ENCODE data around the gene CCDC192.

CCDC192 gene

GRCh38 chr5:127899214-127899610 lies 196.0 kb downstream of the CCDC192 start:
- Histone ChIP-seq H3K27me3 (0 out of 2 replicates have a peak, but pooled peaks cover 2% of the 10 kb centered on the region), H3K9me3 (no peaks in the 10 kb centered on the region), H3K36me3 (no peaks in the 10 kb centered on the region), H3K4me1 (no peaks in the 10 kb centered on the region), H3K4me3 (ENCODE audit: low read depth, low read length) (no peak overlapping the region)
- no peak for DNase-seq
- TF ChIP-seq, protein P1, sequence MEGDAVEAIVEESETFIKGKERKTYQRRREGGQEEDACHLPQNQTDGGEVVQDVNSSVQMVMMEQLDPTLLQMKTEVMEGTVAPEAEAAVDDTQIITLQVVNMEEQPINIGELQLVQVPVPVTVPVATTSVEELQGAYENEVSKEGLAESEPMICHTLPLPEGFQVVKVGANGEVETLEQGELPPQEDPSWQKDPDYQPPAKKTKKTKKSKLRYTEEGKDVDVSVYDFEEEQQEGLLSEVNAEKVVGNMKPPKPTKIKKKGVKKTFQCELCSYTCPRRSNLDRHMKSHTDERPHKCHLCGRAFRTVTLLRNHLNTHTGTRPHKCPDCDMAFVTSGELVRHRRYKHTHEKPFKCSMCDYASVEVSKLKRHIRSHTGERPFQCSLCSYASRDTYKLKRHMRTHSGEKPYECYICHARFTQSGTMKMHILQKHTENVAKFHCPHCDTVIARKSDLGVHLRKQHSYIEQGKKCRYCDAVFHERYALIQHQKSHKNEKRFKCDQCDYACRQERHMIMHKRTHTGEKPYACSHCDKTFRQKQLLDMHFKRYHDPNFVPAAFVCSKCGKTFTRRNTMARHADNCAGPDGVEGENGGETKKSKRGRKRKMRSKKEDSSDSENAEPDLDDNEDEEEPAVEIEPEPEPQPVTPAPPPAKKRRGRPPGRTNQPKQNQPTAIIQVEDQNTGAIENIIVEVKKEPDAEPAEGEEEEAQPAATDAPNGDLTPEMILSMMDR (IDR thresholded peaks at IDR 0.05; ENCODE audit: low read depth, low read length) = no peak

DNA sequence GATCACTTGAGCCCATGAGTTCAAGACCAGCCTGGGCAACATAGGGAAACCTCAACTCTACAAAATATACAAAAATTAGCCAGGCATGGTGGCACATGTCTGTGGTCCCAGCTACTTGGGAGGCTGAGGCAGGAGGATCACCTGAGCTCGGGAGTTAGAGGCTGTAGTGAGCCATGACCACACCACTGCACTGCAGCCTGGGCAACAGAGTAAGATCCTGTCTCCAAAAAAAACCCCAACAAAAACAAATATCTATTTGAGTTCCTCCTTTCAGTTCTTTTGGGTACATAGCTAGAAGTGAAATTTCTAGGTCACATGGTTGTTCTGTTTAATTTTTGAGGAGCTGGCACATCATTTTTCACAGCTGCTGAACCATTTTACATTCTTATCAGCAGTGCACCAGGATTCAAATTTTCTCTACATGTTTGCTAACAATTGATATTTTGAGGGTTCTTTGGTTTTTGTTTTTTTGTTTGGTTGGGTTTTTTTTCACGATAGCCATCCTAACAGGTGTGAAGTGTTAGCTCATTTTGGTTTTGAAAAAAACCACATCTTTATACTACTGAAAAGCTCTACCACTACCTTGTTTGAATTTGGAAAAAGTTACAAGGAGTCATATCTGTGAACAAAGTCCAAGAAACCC lies 203.5 kb downstream of the CCDC192 start:
- DNase-seq = no peak
- Histone ChIP-seq H3K4me3 (ENCODE audit: low read depth, low read length) (no peak overlapping the region), H3K4me1 (no peaks in the 10 kb centered on the region), H3K9me3 (no peaks in the 10 kb centered on the region), H3K27me3 (0 out of 2 replicates have a peak, but pooled peaks cover 2% of the 10 kb centered on the region), H3K36me3 (no peaks in the 10 kb centered on the region)
- TF ChIP-seq, protein P1 (IDR thresholded peaks at IDR 0.05; ENCODE audit: low read depth, low read length) = no peak

DNA sequence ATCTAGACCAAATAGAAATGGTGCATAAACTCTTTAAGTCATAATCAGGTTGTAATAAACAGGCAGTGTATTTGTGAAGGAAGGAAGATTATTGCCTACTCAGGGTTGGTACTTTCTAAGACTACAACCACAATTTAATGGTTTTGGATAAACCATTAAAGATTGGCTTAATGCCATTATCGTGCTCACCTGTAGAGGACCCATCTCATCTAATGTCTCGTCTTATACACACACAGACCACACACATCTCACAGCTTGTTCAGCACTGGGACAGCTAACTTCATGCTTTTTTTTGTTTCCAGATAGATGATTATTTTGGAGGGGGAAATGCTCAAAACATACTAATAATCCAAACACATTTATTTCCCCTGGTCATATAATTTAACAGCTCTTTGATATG lies 204.7 kb downstream of the CCDC192 start:
- DNase-seq = no peak

DNA sequence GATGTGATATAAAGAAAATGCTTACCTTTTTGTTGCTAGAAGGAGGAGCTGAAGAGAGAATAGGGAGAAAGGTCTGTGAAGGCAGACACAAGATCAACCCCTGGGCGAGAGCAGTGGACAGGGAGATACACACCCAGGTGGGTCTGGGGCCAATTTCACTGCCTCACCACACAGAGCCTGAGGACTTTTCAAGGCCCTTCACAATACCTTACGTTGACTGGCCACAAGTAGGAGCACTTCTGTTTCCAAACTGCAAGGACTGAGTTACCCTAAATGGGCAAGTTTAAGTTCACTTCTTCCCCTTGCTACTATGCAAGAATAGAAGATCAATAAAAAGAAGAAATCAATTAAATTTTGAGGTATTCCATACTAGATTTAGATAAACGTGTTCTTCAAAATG lies 205.9 kb downstream of the CCDC192 start:
- Histone ChIP-seq H3K4me3 (ENCODE audit: low read depth, low read length) (no peak overlapping the region), H3K27me3 (no peaks in the 10 kb centered on the region), H3K36me3 (no peaks in the 10 kb centered on the region), H3K4me1 (no peaks in the 10 kb centered on the region), H3K9me3 (no peaks in the 10 kb centered on the region)
- TF ChIP-seq, protein P1 (IDR thresholded peaks at IDR 0.05; ENCODE audit: low read depth, low read length) = peak; percentile 68
- peak; percentile 34 for DNase-seq

More for the DNA sequence above, 204.7 kb downstream of the CCDC192 start:
- TF ChIP-seq, protein P1 (IDR thresholded peaks at IDR 0.05; ENCODE audit: low read depth, low read length) = no peak
- H3K4me3 ChIP-seq (ENCODE audit: low read depth, low read length) = no peak overlapping the region
- H3K27me3 ChIP-seq = 0 out of 2 replicates have a peak, but pooled peaks cover 2% of the 10 kb centered on the region
- no peaks in the 10 kb centered on the region for H3K36me3 ChIP-seq
- no peaks in the 10 kb centered on the region for H3K4me1 ChIP-seq
- H3K9me3 ChIP-seq = no peaks in the 10 kb centered on the region

- TF ChIP-seq, protein P1 (IDR thresholded peaks at IDR 0.05; ENCODE audit: low read depth, low read length) = no peak
- H3K9me3 ChIP-seq = no peaks in the 10 kb centered on the region
- no peaks in the 10 kb centered on the region for H3K36me3 ChIP-seq
- DNase-seq = no peak
- no peaks in the 10 kb centered on the region for H3K4me1 ChIP-seq
- H3K4me3 ChIP-seq (ENCODE audit: low read depth, low read length) = no peak overlapping the region
- no peaks in the 10 kb centered on the region for H3K27me3 ChIP-seq
These were observed 206.6 kb downstream of the CCDC192 start for GRCh38 chr5:127909821-127910220.

DNA sequence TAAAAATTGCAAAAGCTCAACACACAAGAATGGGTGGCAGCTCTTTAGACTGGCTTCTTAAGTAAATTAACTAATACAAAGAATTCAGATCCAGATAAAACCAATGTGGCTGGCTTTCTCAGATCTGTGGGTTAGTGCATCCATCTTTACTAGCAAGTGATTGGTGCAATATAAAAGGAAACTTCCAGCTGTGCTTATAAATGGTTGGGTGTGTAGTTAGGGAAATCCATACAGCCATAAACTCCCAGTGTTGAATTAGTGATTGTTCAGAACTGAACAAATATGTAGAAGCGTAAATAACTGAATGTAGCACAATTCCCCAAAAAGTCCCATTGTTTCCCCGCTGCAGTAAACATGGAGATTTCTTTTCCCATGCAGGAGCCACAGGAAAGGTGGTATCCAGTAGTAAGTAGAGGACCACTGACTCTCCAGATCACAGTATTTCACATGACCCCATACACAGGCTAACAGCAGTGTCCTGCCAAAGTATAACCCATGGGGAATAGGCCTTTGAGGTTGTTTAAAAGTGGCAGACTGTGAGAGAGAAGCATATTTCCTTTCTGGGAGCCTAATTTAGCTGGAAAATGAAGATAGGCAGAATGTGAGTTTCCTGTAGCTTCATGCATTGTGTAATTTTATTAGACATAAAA lies 207.2 kb downstream of the CCDC192 start:
- TF ChIP-seq, protein P1 (IDR thresholded peaks at IDR 0.05; ENCODE audit: low read depth, low read length) = no peak
- no peak overlapping the region for H3K4me3 ChIP-seq (ENCODE audit: low read depth, low read length)
- no peaks in the 10 kb centered on the region for H3K36me3 ChIP-seq
- no peaks in the 10 kb centered on the region for H3K9me3 ChIP-seq
- H3K4me1 ChIP-seq = no peaks in the 10 kb centered on the region
- no peak for DNase-seq
- no peaks in the 10 kb centered on the region for H3K27me3 ChIP-seq

Measured in BE2C (cell line).